Measurements from ENCODE around the gene ZCCHC2. TPM values are rescaled to one million over a fixed set of nuclear protein-coding genes. Genes with fewer than 3 reads are reported as not detected.
A peak's percentile ranks its signal among the peaks of the same experiment; 100 is the strongest.

ZCCHC2 gene
- 10 to 100 TPM; 45.4 to 50.4 TPM for total RNA-seq

DNA sequence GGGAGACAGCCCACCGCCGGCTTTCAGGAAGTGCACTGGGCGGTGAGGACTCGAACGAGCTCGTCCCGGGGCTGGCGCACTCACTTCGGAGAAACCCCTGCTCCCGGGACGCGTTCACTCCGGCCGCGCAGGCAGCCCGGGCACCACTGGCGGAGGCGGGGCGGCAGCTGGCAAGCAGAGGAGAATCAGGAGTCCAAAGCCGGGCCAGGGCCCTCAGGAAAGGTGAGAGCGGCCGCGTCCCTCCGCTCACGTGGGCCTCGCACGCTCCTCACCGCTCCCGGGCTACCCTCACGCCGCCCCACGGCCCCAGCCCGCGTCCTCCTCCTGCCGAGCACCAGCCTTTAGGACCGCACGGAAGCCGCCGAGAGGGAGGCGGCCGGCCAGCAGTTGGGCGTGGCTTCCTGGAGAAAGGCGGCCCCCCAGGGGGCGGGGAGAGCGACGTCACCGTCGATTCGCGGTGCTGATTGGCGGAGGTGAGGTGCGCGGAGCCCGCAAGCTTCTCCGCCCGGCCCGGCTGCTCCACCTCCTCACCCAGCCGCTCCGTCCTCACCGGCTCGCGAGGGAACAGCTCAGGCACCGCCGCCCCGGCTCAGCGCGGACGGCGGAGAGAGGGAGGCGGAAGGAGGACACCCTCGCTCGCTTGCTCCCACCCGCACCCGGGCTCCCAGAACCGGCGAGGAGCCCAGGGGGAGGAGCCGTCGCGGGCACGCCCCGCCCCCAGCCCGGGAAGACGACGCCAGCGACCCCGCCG lies at the start of gene ZCCHC2:
Gene ZCCHC2 (plus strand): TSS at position 522 of the 751 bp plus-strand sequence. CDS start 400 bp downstream, outside the sequence.
- Mint-ChIP-seq H3K9me3 (no peaks in the 10 kb centered on the region), H3K36me3 (ENCODE audit: low read depth) (peaks cover 18% of the 10 kb centered on the region), H3K4me3 (peak within 1 kb of the TSS; percentile 96), H3K27me3 (no peaks in the 10 kb centered on the region), H3K27ac (peak within 1 kb of the TSS; percentile 89), H3K4me1 (peaks cover 10% of the 10 kb centered on the region)
- ATAC-seq (replicated peaks), result peak; percentile 80

DNA sequence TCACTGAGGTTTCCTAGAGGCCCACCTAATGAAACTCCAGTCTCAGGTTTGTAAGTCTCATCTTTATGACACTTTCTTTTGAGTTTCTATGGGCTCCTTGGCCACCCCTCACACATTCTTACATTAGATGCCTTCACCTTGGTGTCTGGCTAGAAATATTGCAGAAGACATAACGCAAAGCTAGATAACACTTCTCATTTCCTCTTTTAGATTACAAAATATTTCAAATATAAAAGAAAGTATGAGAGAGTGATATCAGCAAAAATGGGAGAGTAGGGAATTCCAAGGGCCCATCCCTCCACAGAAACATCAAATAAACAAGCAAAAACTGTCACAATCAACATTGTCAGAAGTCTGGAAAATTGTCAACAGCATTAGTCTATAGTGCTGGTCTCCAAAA lies 43.3 kb upstream of the ZCCHC2 start:
- peaks cover 32% of the 10 kb centered on the region for H3K27me3 Mint-ChIP-seq
- H3K36me3 Mint-ChIP-seq (ENCODE audit: low read depth), result no peaks in the 10 kb centered on the region
- H3K9me3 Mint-ChIP-seq, result peaks cover 15% of the 10 kb centered on the region
- H3K4me3 Mint-ChIP-seq, result no peak overlapping the region
- no peak overlapping the region for H3K27ac Mint-ChIP-seq
- H3K4me1 Mint-ChIP-seq, result no peaks in the 10 kb centered on the region
- ATAC-seq (replicated peaks), result no peak

DNA sequence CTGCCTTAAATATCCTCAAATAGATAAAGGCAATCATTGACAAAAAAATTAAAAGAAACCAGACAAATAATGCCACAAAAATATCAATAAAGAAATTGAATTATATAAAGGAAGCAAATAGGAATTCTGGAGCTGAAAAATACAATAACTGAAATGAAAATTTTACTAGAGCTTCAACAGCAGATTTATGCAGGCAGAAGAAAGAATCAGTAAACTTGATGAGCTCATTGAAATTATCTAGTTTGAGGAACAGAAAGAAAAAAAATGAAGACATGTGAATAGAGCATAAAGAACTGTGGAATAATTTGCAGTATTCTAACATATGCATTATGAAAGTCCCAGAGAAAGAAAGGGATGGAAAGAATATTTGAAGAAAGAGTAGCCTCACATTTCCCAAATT lies 41.9 kb upstream of the ZCCHC2 start:
- no peak overlapping the region for H3K27ac Mint-ChIP-seq
- H3K9me3 Mint-ChIP-seq, result peaks cover 15% of the 10 kb centered on the region
- ATAC-seq (replicated peaks), result no peak
- H3K36me3 Mint-ChIP-seq (ENCODE audit: low read depth), result no peaks in the 10 kb centered on the region
- no peaks in the 10 kb centered on the region for H3K4me1 Mint-ChIP-seq
- no peak overlapping the region for H3K4me3 Mint-ChIP-seq
- H3K27me3 Mint-ChIP-seq, result peaks cover 33% of the 10 kb centered on the region

DNA sequence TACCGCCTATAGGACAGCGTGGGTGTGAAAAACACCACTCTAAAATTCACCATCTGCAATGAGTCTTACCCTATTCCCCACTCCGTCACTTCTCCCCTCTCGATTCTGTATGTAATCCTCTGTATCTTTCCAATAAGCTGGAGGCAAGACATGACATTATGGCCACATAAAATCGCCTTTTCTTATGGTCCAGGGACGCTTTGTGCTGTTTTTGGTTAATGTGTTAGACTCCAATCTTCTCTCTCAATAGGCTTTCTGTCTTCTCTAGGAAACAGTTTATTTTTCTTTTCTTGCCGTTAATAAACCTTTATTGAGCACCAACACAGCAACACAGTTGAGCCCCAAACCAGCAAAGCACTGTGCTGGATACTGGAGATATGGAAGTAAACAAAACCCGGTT lies 37.9 kb upstream of the ZCCHC2 start:
- Mint-ChIP-seq H3K27me3 (peaks cover 17% of the 10 kb centered on the region), H3K36me3 (ENCODE audit: low read depth) (no peaks in the 10 kb centered on the region), H3K9me3 (peaks cover 14% of the 10 kb centered on the region), H3K27ac (no peak overlapping the region), H3K4me3 (no peak overlapping the region), H3K4me1 (no peaks in the 10 kb centered on the region)
- no peak for ATAC-seq (replicated peaks)

DNA sequence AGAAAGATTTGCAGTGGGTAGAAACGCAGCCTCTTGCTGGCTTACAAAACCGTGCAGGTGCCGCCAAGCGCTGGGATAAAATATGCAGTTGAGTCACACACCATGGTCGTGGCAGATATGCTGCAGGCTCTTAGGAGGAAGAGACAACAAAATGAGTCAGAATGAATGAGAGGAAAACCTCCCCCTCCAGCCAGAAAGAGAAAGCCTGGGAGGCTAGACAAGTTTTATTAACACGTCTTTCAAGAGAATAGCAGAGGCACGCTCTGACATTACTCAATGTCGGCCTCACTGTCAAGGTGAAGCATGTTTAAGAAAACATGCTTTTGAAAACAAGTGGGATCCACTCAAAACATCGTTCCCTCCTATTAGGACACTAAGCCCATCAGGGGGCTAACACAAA lies 37.1 kb upstream of the ZCCHC2 start:
- H3K27ac Mint-ChIP-seq, result no peak overlapping the region
- H3K36me3 Mint-ChIP-seq (ENCODE audit: low read depth), result no peaks in the 10 kb centered on the region
- no peaks in the 10 kb centered on the region for H3K4me1 Mint-ChIP-seq
- peaks cover 16% of the 10 kb centered on the region for H3K27me3 Mint-ChIP-seq
- H3K9me3 Mint-ChIP-seq, result peaks cover 7% of the 10 kb centered on the region
- ATAC-seq (replicated peaks), result no peak
- H3K4me3 Mint-ChIP-seq, result no peak overlapping the region

DNA sequence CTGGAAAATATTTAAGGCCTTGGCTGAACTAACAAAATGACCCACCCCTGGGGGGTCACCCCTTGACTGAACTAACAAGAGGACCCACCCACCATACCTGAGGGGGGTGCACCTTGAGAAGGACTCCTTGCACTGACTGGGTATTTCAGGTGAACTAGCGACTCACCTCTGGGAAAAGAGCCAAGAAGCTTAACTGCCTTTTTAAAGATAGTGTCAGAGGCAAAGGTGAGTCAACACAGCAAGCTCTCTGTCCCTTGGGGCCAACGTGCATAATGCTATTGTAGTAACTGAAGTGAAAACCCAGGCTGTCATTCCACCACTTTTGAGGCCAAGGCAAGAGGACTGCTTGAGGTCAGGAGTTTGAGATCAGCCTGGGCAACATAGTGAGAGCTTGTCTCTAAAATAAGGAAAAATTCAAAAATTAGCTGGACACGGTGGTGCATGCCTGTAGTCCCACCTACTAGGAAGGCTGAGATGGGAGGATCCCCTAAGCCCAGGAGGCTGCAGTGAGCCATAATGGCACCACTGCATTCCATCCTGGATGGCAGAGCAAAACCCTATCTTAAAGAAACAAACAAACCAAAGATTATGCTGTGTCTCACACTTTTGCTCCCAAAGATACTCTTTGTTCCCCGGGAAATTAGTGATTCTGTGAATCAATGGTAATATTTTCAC lies 36.4 kb upstream of the ZCCHC2 start:
- peaks cover 17% of the 10 kb centered on the region for H3K27me3 Mint-ChIP-seq
- peak; percentile 70 for ATAC-seq (replicated peaks)
- no peaks in the 10 kb centered on the region for H3K36me3 Mint-ChIP-seq (ENCODE audit: low read depth)
- H3K9me3 Mint-ChIP-seq, result no peaks in the 10 kb centered on the region
- H3K27ac Mint-ChIP-seq, result no peak overlapping the region
- no peaks in the 10 kb centered on the region for H3K4me1 Mint-ChIP-seq
- no peak overlapping the region for H3K4me3 Mint-ChIP-seq

DNA sequence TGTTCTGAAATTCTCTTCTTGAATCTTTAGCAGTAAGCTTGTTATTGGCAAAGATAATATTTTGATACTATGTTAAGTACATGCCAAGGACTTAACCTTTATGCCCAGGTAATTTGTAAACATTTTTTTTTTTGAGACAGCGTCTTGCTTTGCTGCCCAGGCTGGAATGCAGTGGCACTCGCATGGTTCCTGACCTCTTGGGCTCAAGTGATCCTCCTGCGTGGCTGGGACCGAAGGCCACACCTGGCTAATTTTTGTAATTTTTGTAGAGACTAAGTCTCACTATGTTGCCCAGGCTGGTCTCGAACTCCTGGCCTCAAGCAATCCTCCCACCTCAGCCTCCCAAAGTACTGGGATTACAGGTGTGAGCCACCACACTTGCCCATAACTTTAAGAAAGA lies 35.7 kb upstream of the ZCCHC2 start:
- no peak for ATAC-seq (replicated peaks)
- Mint-ChIP-seq H3K27me3 (peaks cover 24% of the 10 kb centered on the region), H3K36me3 (ENCODE audit: low read depth) (no peaks in the 10 kb centered on the region), H3K27ac (no peak overlapping the region), H3K9me3 (no peaks in the 10 kb centered on the region), H3K4me1 (no peaks in the 10 kb centered on the region), H3K4me3 (no peak overlapping the region)

DNA sequence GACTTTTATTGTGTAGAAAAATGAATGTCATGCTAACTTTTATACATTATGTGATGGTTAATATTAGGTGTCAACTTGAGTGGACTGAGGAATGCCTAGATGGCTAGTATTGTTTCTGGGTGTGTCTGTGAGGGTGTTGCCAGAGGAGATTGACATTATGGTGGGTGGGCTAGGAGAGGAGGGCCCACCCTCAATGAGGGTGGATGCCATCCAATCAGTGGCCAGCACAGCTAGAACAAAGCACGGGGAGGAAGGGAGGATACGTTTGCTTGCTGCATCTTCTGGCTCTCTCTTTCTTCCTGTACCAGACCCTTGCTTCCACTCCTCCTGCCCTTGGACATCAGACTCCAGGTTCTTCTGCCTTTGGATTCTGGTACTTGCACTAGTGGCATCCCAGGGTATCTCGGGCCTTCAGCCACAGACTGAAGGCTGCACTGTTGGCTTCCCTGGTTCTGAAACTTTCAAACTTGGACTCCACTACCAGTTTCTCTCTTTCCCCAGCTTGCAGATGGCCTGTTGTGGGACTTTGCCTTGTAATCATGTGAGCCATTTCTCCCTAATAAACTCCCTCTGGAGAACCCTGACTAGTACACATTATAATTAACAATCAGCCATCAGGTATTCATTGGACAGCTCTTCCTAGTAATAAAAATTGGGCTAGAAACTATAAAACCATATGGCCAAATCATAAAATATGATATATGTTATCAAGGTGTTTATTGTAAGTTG lies 31.7 kb upstream of the ZCCHC2 start:
- Mint-ChIP-seq H3K4me3 (no peak overlapping the region), H3K4me1 (no peaks in the 10 kb centered on the region), H3K9me3 (no peaks in the 10 kb centered on the region), H3K36me3 (ENCODE audit: low read depth) (no peaks in the 10 kb centered on the region), H3K27me3 (peaks cover 22% of the 10 kb centered on the region), H3K27ac (no peak overlapping the region)
- ATAC-seq (replicated peaks), result no peak

DNA sequence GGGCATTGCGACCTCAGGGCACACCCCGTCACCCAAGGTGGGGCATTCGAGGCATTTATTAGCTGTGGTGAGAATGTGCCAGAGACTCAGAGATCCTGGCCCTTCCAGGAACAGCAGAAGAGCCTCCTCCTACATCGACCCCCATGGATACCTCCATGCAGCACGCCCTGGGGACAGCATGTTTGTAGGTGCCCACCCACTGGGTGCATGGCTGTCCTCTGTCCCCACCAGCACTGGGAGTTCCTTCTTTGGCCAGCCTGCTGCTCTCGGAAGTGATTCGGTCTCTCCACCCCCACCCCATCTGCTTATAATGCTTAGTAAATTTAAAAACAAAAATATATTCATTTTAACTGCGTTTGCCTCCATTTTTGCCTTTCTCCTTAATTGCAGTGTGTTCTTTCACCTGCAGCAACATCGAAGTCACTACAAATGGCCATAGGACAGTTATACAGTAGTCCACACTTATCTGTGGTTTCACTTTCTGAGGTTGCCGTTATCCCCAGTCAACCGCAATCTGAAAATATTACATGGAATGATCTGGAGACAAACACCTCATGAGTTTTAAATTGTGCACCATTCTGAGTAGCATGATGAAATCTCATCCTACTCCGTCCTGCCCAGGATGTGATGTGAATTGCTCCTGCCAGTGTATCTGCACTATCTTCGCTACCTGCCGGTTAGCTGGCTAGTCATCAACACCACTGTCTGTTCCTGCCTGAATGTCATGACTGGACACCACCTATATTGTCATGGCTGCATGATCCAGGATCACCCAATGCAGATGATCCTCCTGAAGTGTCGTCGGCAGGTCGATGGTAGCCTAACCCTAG lies 29.6 kb upstream of the ZCCHC2 start:
- no peaks in the 10 kb centered on the region for H3K4me1 Mint-ChIP-seq
- peaks cover 22% of the 10 kb centered on the region for H3K27me3 Mint-ChIP-seq
- no peaks in the 10 kb centered on the region for H3K36me3 Mint-ChIP-seq (ENCODE audit: low read depth)
- no peak overlapping the region for H3K27ac Mint-ChIP-seq
- no peaks in the 10 kb centered on the region for H3K9me3 Mint-ChIP-seq
- no peak overlapping the region for H3K4me3 Mint-ChIP-seq
- ATAC-seq (replicated peaks), result no peak

DNA sequence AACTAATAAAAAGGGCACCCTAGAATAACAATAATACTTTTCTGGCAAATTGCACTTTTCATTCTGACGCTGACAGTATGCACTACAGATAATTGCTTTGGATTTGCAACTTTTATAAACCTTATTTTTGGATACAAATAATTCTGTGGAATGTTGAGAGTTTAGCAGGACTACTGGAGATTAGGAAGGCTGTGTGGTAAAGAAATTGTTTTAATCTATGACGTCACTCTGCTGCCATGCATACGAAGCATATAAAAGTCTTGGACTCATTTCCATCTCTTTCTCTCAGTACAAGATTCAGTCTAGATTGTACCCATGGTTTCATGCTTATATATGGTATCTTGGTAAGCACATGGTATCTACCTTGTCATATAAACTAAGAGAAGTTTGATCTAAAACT lies 28.1 kb upstream of the ZCCHC2 start:
- H3K27me3 Mint-ChIP-seq, result peaks cover 22% of the 10 kb centered on the region
- H3K4me1 Mint-ChIP-seq, result no peaks in the 10 kb centered on the region
- no peak overlapping the region for H3K27ac Mint-ChIP-seq
- no peak overlapping the region for H3K4me3 Mint-ChIP-seq
- no peaks in the 10 kb centered on the region for H3K9me3 Mint-ChIP-seq
- no peaks in the 10 kb centered on the region for H3K36me3 Mint-ChIP-seq (ENCODE audit: low read depth)
- no peak for ATAC-seq (replicated peaks)

DNA sequence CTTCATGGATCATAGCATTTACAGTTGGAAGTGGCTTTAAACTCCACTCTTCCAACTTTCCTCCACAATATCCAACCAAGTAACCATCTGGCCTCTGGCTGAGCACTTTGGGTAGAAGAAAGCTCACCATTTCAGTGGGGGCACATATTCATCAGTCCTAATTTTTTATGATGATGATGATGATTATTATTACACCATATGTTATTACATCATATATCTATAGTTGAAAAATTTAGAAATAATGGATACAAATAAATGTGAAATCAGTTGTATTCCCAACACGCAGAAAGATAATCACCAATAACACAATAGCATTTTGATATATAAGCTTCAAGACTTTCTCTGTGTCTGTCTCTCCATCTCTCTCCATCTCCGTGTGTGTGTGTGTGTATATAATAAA lies 26.6 kb upstream of the ZCCHC2 start:
- Mint-ChIP-seq H3K4me1 (no peaks in the 10 kb centered on the region), H3K4me3 (no peak overlapping the region), H3K36me3 (ENCODE audit: low read depth) (no peaks in the 10 kb centered on the region), H3K27me3 (peaks cover 16% of the 10 kb centered on the region), H3K9me3 (no peaks in the 10 kb centered on the region), H3K27ac (no peak overlapping the region)
- no peak for ATAC-seq (replicated peaks)

DNA sequence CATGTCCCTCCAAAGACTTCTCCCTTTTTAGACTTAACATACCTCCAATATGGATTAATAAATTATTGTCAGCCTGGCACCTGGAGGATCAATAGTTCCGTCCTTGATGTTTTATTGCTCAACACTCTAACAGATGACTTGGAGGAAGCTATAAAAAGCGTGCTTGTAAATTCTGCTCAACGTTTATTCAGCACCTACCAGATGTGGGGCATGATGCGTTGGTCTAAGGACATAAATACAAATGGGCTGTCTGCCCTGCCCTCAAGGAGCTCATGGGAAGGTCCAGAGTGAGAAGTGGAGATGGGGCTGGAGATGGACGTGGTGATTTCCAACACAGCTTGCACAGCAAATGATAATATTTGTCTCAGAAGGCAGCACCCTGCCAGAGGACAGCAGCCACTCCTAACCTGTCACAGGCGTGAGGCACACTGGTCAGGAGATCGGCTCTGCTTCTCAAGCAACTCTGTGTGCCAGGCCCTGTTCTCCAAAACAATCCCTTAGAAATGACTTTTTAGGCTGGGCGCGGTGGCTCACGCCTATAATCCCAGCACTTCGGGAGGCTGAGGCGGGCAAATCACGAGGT lies 25.5 kb upstream of the ZCCHC2 start:
- peaks cover 8% of the 10 kb centered on the region for H3K27me3 Mint-ChIP-seq
- no peak overlapping the region for H3K27ac Mint-ChIP-seq
- H3K9me3 Mint-ChIP-seq, result no peaks in the 10 kb centered on the region
- no peaks in the 10 kb centered on the region for H3K4me1 Mint-ChIP-seq
- H3K36me3 Mint-ChIP-seq (ENCODE audit: low read depth), result no peaks in the 10 kb centered on the region
- ATAC-seq (replicated peaks), result no peak
- no peak overlapping the region for H3K4me3 Mint-ChIP-seq

DNA sequence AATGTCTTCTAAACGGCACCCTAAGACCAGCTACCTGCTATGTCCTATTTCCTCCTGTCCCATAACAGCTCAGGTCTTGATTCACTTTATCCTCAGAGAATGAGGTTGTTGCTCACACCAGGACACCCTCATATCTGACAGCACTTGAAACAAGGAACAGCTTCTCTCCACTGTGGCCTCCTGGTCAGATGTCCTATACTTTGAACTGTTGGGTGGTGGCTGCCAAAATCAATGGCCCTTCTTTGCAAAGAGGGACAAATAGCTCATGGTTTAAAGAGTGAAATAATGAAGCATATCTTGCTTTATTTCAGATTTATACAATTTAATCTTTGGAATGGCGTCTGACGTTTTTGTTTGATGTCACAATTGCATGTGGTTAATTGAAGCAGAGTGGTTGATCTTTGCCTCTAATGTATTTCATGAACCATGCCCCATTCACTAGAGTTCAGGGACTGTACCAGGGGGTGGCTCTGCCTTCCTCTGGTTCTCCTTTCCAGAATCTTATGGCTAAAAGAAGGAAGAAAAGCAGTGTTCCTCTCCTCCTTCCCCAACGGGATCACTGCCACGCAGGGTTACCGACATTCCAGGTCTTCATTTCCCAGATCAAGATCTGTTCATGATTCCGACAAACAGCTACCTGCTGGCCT lies 24.1 kb upstream of the ZCCHC2 start:
- no peak overlapping the region for H3K4me3 Mint-ChIP-seq
- peaks cover 3% of the 10 kb centered on the region for H3K9me3 Mint-ChIP-seq
- H3K27ac Mint-ChIP-seq, result no peak overlapping the region
- H3K36me3 Mint-ChIP-seq (ENCODE audit: low read depth), result no peaks in the 10 kb centered on the region
- H3K27me3 Mint-ChIP-seq, result no peaks in the 10 kb centered on the region
- ATAC-seq (replicated peaks), result no peak
- no peaks in the 10 kb centered on the region for H3K4me1 Mint-ChIP-seq
